Vagina (tissue), 2 donors: ENCODE measurements around the gene NOP53. TPM values are rescaled to one million over a fixed set of nuclear protein-coding genes. Genes with fewer than 3 reads are reported as not detected.
A peak's percentile ranks its signal among the peaks of the same experiment; 100 is the strongest.

Experiments
- DNase-seq, 2 donors: peaks; one replicate each; pipeline ENCODE4 v3.0.0-alpha.2; 2017; ENCODE audit errors: extremely low spot score in 2 of 2
- H3K27ac ChIP-seq: fragments of 200-600 bp; sonication (generic); one replicate; pipeline ENCODE4 v1.5.1; 2019
- H3K27me3 ChIP-seq: fragments of 200-600 bp; sonication (generic); one replicate; pipeline ENCODE4 v1.5.1; 2019
- H3K36me3 ChIP-seq, 2 donors: fragments of 200-600 bp; sonication (generic); one replicate each; pipeline ENCODE4 v1.5.1; 2017 to 2019
- H3K4me1 ChIP-seq: fragments of 200-600 bp; sonication (generic); one replicate; pipeline ENCODE4 v1.5.1; 2019
- H3K4me3 ChIP-seq, 2 donors: fragments of 200-600 bp; sonication (generic); 1 replicate in 1 of 2; 2 replicates in 1 of 2; pipeline ENCODE4 v1.5.1; 2016 to 2019
- H3K9me3 ChIP-seq: fragments of 200-600 bp; sonication (generic); one replicate; pipeline ENCODE4 v1.5.1; 2019
- POLR2A ChIP-seq, 2 donors: fragments of 450-650 bp; IDR thresholded peaks; one replicate each; pipeline ENCODE4 v1.6.1; 2017; ENCODE audit warnings: antibody characterized with exemption in 2 of 2, mild to moderate bottlenecking in 2 of 2, moderate library complexity in 2 of 2
- POLR2AphosphoS5 ChIP-seq, 2 donors: sonication (generic); formaldehyde crosslinking; IDR thresholded peaks; one replicate each; pipeline ENCODE4 v1.9.0; 2017; ENCODE audit warnings: antibody characterized with exemption in 2 of 2, mild to moderate bottlenecking in 2 of 2, low read depth in 1 of 2; ENCODE audit not compliant: insufficient read depth in 1 of 2
- intact Hi-C: fragments of 100-400 bp; cut with DNase I; formaldehyde crosslinking; loops from one replicate; pipeline ENCODE4 v1.15.1; 2023
- total RNA-seq: library from RNA; depleted of rRNA; stranded (reverse); fragments of >200 nt; gene quantifications from one replicate; pipeline ENCODE4 v1.2.3, GENCODE V29; 2016
- TF ChIP-seq, protein P1 (sequence below), 3 experiments: fragments of 450-650 bp in 2 of 3; fragments of 200-600 bp in 1 of 3; sonication (generic) in 1 of 3; IDR thresholded peaks; one replicate each; pipeline ENCODE4 v1.5.1; 2017 to 2019; ENCODE audit warnings: antibody characterized with exemption in 3 of 3, mild to moderate bottlenecking in 2 of 3, moderate library complexity in 2 of 3

The NOP53 gene
- total RNA-seq, 1 donor from 2014 or later = 517 TPM

DNA sequence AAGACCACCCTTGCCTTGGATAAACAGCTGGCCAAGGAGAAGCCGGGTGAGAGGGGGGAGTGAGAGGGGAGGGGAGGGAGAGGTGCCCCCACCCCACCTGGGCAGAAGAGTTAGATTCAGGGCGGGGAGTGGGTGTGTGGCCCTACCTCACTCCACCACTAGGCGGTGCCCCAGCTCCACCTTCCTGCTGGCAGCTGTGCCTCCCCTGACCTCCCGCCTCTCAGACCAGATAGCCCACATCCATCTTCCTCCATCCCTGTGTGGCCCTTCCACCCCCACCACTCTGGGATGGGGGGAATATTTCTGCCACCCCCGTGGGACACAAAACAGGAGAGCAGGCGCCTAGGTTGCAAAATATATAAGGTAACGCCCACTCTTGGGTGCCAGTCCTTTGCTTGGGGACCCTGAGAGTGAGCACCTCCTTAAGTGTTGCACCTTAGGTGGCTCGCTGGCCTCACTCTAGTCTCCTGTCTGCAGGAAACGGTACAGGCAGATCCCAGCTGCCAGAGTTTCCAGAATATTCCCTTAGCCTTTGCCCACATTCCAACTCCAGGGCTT is 45.9 kb upstream of the NOP53 start:
- no peak for TF ChIP-seq POLR2A (IDR thresholded peaks at IDR 0.05)
- TF ChIP-seq, protein P1, sequence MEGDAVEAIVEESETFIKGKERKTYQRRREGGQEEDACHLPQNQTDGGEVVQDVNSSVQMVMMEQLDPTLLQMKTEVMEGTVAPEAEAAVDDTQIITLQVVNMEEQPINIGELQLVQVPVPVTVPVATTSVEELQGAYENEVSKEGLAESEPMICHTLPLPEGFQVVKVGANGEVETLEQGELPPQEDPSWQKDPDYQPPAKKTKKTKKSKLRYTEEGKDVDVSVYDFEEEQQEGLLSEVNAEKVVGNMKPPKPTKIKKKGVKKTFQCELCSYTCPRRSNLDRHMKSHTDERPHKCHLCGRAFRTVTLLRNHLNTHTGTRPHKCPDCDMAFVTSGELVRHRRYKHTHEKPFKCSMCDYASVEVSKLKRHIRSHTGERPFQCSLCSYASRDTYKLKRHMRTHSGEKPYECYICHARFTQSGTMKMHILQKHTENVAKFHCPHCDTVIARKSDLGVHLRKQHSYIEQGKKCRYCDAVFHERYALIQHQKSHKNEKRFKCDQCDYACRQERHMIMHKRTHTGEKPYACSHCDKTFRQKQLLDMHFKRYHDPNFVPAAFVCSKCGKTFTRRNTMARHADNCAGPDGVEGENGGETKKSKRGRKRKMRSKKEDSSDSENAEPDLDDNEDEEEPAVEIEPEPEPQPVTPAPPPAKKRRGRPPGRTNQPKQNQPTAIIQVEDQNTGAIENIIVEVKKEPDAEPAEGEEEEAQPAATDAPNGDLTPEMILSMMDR (IDR thresholded peaks at IDR 0.05) = peak; percentile 8 to 48 (median 33)
- TF ChIP-seq POLR2AphosphoS5 (IDR thresholded peaks at IDR 0.05; ENCODE audit: insufficient read depth in 1 of 2, low read depth in 1 of 2) = no peak
- intact Hi-C loops = loop anchor here (5.0 to 10.0 kb wide), 2 partner anchors 105 to 262 kb away; no protein-coding TSS in a partner anchor
- no peak overlapping the region for H3K4me3 ChIP-seq
- peaks cover 0 to 44% of the 10 kb centered on the region in 2 donors for H3K36me3 ChIP-seq
- no peaks in the 10 kb centered on the region for H3K4me1 ChIP-seq
- H3K27ac ChIP-seq = no peak overlapping the region
- H3K27me3 ChIP-seq = no peaks in the 10 kb centered on the region
- no peaks in the 10 kb centered on the region for H3K9me3 ChIP-seq
- no peak for DNase-seq

DNA sequence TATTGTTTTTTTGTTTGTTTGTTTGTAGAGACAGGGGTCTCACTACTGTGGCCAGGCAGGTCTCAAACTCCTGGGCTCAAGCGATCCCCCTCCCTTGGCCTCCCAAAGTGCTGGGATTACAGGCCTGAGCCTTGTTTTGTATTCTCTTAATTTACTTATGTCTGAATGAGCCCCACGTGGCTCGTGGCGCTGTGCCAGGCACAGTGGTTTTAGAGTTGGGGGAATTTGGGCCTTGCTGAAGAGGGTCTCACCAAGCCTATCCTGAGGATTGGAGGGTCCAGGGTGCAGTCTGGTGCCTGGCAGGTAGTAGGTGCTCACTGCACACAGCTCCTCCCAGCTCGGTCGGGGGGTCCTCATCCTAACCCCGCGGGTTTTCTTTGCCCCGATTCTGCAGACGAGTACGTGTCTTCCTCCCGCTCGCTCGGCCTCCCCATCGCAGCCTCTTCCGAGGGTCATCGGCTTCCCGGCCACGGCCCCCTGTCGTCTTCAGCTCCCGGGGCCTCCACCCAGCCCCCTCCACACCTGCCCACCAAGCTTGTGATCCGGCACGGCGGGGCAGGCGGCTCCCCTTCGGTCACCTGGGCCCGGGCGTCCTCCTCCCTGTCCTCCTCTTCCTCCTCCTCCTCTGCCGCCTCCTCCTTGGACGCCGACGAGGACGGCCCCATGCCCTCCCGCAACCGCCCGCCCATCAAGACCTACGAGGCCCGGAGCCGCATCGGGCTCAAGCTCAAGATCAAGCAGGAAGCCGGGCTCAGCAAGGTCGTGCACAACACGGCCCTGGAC is 44.2 kb upstream of the NOP53 start:
- H3K27ac ChIP-seq = no peak overlapping the region
- H3K4me3 ChIP-seq = no peak overlapping the region
- DNase-seq = no peak
- no peaks in the 10 kb centered on the region for H3K4me1 ChIP-seq
- H3K36me3 ChIP-seq = peaks cover 0 to 39% of the 10 kb centered on the region in 2 donors
- H3K27me3 ChIP-seq = no peaks in the 10 kb centered on the region
- intact Hi-C loops = loop anchor here (1.0 kb wide), 1 partner anchor 35 kb away; no protein-coding TSS in a partner anchor
- no peak for TF ChIP-seq POLR2A (IDR thresholded peaks at IDR 0.05)
- TF ChIP-seq, protein P1 (IDR thresholded peaks at IDR 0.05) = no peak
- TF ChIP-seq POLR2AphosphoS5 (IDR thresholded peaks at IDR 0.05; ENCODE audit: insufficient read depth in 1 of 2, low read depth in 1 of 2) = no peak
- no peaks in the 10 kb centered on the region for H3K9me3 ChIP-seq

DNA sequence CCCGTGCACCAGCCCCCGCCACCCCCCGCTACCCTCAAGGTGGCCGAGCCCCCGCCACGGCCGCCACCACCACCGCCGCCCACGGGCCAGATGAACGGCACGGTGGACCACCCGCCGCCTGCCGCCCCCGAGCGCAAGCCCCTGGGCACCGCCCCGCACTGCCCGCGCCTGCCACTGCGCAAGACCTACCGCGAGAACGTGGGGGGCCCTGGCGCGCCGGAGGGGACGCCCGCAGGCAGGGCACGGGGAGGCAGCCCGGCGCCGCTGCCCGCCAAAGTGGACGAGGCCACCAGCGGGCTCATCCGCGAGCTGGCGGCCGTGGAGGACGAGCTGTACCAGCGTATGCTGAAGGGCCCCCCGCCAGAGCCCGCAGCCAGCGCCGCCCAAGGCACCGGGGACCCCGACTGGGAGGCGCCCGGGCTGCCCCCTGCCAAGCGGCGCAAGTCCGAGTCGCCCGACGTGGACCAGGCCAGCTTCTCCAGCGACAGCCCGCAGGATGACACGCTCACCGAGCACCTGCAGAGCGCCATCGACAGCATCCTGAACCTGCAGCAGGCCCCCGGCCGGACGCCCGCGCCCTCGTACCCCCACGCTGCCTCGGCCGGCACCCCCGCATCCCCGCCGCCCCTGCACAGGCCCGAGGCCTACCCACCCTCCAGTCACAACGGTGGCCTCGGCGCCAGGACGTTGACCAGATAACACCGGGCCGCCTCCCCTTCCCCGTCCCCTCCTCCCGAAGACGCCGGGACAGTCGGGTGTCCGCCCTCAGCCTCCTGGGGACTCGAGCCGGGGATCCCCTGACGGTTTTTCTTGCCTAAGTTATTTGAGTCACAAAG is 43.4 kb upstream of the NOP53 start:
- no peaks in the 10 kb centered on the region for H3K9me3 ChIP-seq
- no peaks in the 10 kb centered on the region for H3K4me1 ChIP-seq
- no peak overlapping the region for H3K27ac ChIP-seq
- H3K4me3 ChIP-seq = no peak overlapping the region
- DNase-seq = no peak
- peaks cover 0 to 39% of the 10 kb centered on the region in 2 donors for H3K36me3 ChIP-seq
- no peaks in the 10 kb centered on the region for H3K27me3 ChIP-seq
- TF ChIP-seq POLR2AphosphoS5 (IDR thresholded peaks at IDR 0.05; ENCODE audit: insufficient read depth in 1 of 2, low read depth in 1 of 2) (no peak), POLR2A (IDR thresholded peaks at IDR 0.05) (no peak)
- TF ChIP-seq, protein P1 (IDR thresholded peaks at IDR 0.05) = no peak
- intact Hi-C loops = no loop called here

DNA sequence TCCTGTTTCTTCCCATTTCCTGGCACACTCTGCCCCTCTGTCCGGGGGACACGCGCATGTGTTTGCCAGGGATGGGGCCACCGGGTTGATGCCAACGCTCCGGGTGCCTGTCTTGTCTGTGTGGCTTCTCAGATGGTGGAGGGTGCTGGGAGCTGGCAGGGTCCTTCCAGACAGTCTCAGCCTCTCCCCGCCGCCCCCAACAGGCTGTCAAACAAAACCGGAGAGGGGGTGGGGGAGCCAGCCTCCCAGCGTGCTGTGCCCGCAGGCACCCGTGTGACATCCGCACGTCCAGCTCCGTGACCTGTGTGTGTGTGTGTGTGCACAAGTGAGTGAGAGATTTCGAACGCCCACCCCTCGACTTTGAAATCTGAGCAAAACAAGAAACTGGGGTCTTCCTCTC is 42.7 kb upstream of the NOP53 start:
- no peak for DNase-seq
- Histone ChIP-seq H3K36me3 (peaks cover 0 to 39% of the 10 kb centered on the region in 2 donors), H3K27me3 (no peaks in the 10 kb centered on the region), H3K4me1 (no peaks in the 10 kb centered on the region), H3K4me3 (no peak overlapping the region), H3K27ac (no peak overlapping the region), H3K9me3 (no peaks in the 10 kb centered on the region)
- intact Hi-C loops = no loop called here
- TF ChIP-seq POLR2A (IDR thresholded peaks at IDR 0.05) (no peak), POLR2AphosphoS5 (IDR thresholded peaks at IDR 0.05; ENCODE audit: insufficient read depth in 1 of 2, low read depth in 1 of 2) (no peak)
- TF ChIP-seq, protein P1 (IDR thresholded peaks at IDR 0.05) = no peak
